ENCODE data around the gene ZNF592. TPM values are rescaled to one million over a fixed set of nuclear protein-coding genes. Genes with fewer than 3 reads are reported as not detected.

The ZNF592 gene
- total and polyA plus RNA-seq, 2 donors (not counting 3 experiments of a cell fraction or from before 2014, with no cell fraction given) = 12.3 to 21.1 TPM

GRCh38 chr15:84741121-84741520, 7.3 kb upstream of the ZNF592 start:
- dilution Hi-C loops (cut with MboI; ENCODE audit: extremely low pct_ligation_motif_present, low sequenced_read_pairs) = no loop called here
- intact Hi-C loops (cut with micrococcal nuclease) = no loop called here

More at GRCh38 chr15:84741121-84741520, 7.3 kb upstream of the ZNF592 start:
- no peaks in the 10 kb centered on the region for H3K27me3 ChIP-seq (ENCODE audit: control insufficient read depth in 2 of 2, insufficient read depth in 2 of 2, low read length in 2 of 2)
- TF ChIP-seq JUN (IDR thresholded peaks at IDR 0.05; ENCODE audit: borderline replicate concordance, insufficient read depth, insufficient read length, low read depth) = no peak
- no peak for TF ChIP-seq GATA2 (IDR thresholded peaks at IDR 0.05; ENCODE audit: insufficient read depth, insufficient read length, low read depth, low read length)
- TF ChIP-seq MYC (IDR thresholded peaks at IDR 0.05; ENCODE audit: low read depth, low read length) = no peak
- TF ChIP-seq POLR2A (IDR thresholded peaks at IDR 0.05; ENCODE audit: low read depth, low read length) = no peak
- TF ChIP-seq, protein P1, sequence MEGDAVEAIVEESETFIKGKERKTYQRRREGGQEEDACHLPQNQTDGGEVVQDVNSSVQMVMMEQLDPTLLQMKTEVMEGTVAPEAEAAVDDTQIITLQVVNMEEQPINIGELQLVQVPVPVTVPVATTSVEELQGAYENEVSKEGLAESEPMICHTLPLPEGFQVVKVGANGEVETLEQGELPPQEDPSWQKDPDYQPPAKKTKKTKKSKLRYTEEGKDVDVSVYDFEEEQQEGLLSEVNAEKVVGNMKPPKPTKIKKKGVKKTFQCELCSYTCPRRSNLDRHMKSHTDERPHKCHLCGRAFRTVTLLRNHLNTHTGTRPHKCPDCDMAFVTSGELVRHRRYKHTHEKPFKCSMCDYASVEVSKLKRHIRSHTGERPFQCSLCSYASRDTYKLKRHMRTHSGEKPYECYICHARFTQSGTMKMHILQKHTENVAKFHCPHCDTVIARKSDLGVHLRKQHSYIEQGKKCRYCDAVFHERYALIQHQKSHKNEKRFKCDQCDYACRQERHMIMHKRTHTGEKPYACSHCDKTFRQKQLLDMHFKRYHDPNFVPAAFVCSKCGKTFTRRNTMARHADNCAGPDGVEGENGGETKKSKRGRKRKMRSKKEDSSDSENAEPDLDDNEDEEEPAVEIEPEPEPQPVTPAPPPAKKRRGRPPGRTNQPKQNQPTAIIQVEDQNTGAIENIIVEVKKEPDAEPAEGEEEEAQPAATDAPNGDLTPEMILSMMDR (IDR thresholded peaks at IDR 0.05; ENCODE audit: extremely low read depth in 1 of 2, insufficient read depth in 1 of 2, low read depth in 1 of 2, low read length in 2 of 2) = no peak
- no peak for TF ChIP-seq EZH2 (IDR thresholded peaks at IDR 0.05; ENCODE audit: borderline replicate concordance, low read depth, low read length, severe bottlenecking)
- no peak for TF ChIP-seq FOS (IDR thresholded peaks at IDR 0.05; ENCODE audit: borderline replicate concordance, insufficient read depth, low read length)
- no peak for TF ChIP-seq POLR2AphosphoS5 (IDR thresholded peaks at IDR 0.05; ENCODE audit: insufficient read depth, low read depth, low read length)
- TF ChIP-seq MAX (IDR thresholded peaks at IDR 0.05; ENCODE audit: insufficient read depth, insufficient read length) = no peak
- DNase-seq (ENCODE audit: low read depth, low spot score) = no peak
- POLR2A ChIA-PET = no interaction called here
- no TSS peak for BruUV-seq (replicated peaks)
- H3K9ac ChIP-seq (replicated peaks; ENCODE audit: extremely low read depth, insufficient read depth, low read length) = no peak overlapping the region
- H3K9me1 ChIP-seq (replicated peaks; ENCODE audit: control insufficient read depth, extremely low read depth, insufficient read depth, low read length) = no peaks in the 10 kb centered on the region
- H3K79me2 ChIP-seq (ENCODE audit: control insufficient read depth, insufficient read depth, low read length) = no peaks in the 10 kb centered on the region
- no peaks in the 10 kb centered on the region for H3K4me1 ChIP-seq (ENCODE audit: control insufficient read depth, extremely low read depth, insufficient read depth, low read length)
- no peak overlapping the region for H3K27ac ChIP-seq (ENCODE audit: insufficient read depth, low read depth, low read length)
- CTCF ChIA-PET = no interaction called here
- no peak overlapping the region for H3K4me2 ChIP-seq (ENCODE audit: insufficient read depth, low read length)
- H2AFZ ChIP-seq (ENCODE audit: low read depth, low read length) = no peak overlapping the region
- H3K9me3 ChIP-seq (replicated peaks; ENCODE audit: control insufficient read depth, insufficient read depth, low read length) = no peaks in the 10 kb centered on the region
- no peak overlapping the region for H3K4me3 ChIP-seq (replicated peaks in 1 of 3; ENCODE audit: insufficient read depth in 1 of 3, low read depth in 1 of 3, low read length in 3 of 3)
- no peak for FAIRE-seq
- H3K36me3 ChIP-seq (ENCODE audit: control insufficient read depth in 2 of 2, extremely low read depth in 1 of 2, insufficient read depth in 2 of 2, low read length in 2 of 2) = no peaks in the 10 kb centered on the region
- H4K20me1 ChIP-seq (replicated peaks; ENCODE audit: control insufficient read depth, extremely low read depth, insufficient read depth, low read length) = no peaks in the 10 kb centered on the region
